Heart right ventricle (tissue), 16 donors: ENCODE results near the gene MFAP2. TPM values are rescaled to one million over a fixed set of nuclear protein-coding genes. Genes with fewer than 3 reads are reported as not detected.

ENCODE experiments used
- ATAC-seq, 8 donors: fragments of 200-7000 bp; cut with Tn5 transposase; one replicate each; pipeline ENCODE4 v1.9.1; 2020; ENCODE audit warnings: mild to moderate bottlenecking in 8 of 8, moderate library complexity in 8 of 8, moderate number of reproducible peaks in 1 of 8
- DNase-seq, 2 donors: peaks; one replicate each; pipeline ENCODE4 v3.0.0-alpha.2; 2020
- H3K27ac ChIP-seq, 10 donors: fragments of 200-600 bp; sonication (generic) in 2 of 10; one replicate each; pipeline versions ENCODE4 v1.5.0 to v1.8.0; 2020 to 2022; ENCODE audit warnings: mild to moderate bottlenecking in 3 of 10
- H3K27me3 ChIP-seq, 7 donors: fragments of 200-600 bp; one replicate each; pipeline ENCODE4 v1.8.0; 2021 to 2022; ENCODE audit warnings: mild to moderate bottlenecking in 2 of 7
- H3K36me3 ChIP-seq, 9 donors: fragments of 200-600 bp; sonication (generic) in 1 of 9; one replicate each; pipeline versions ENCODE4 v1.5.0 to v1.8.0; 2020 to 2022; ENCODE audit warnings: mild to moderate bottlenecking in 2 of 9
- H3K4me1 ChIP-seq, 9 donors: fragments of 200-600 bp; sonication (generic) in 1 of 9; one replicate each; pipeline versions ENCODE4 v1.5.0 to v1.8.0; 2020 to 2022; ENCODE audit warnings: mild to moderate bottlenecking in 4 of 9
- H3K4me3 ChIP-seq, 10 donors: fragments of 200-600 bp; sonication (generic) in 2 of 10; one replicate each; pipeline versions ENCODE4 v1.5.0 to v1.8.0; 2020 to 2022; ENCODE audit warnings: mild to moderate bottlenecking in 7 of 10, moderate library complexity in 2 of 10
- H3K9me3 ChIP-seq, 11 donors: fragments of 200-600 bp in 10 of 11; sonication (generic) in 2 of 11; one replicate each; pipeline versions ENCODE4 v1.5.0 to v1.8.0; 2013 to 2022; ENCODE audit warnings: mild to moderate bottlenecking in 2 of 11, control low read depth in 1 of 11, moderate library complexity in 1 of 11
- CTCF ChIP-seq, 9 donors: fragments of 200-600 bp; sonication (generic) in 2 of 9; IDR thresholded peaks; one replicate each; pipeline versions ENCODE4 v1.5.0 to v1.8.0; 2021 to 2022; ENCODE audit warnings: antibody characterized with exemption in 9 of 9, mild to moderate bottlenecking in 5 of 9, moderate library complexity in 1 of 9
- WGBS, 2 donors: extraction: QIAGEN DNeasy Blood & Tissue Kit; methylation state at CpG; one replicate each; pipeline ENCODE4 v1.1.7; 2013; ENCODE audit warnings: inconsistent platforms in 1 of 2; 5-methylcytosine and 5-hydroxymethylcytosine counted together
- intact Hi-C, 10 donors: fragments of 100-400 bp; cut with DNase I; formaldehyde crosslinking; loops; one replicate each; pipeline versions ENCODE4 v1.11.1 to v1.14.2; 2022
- polyA plus RNA-seq, 2 donors: library from polyadenylated mRNA; stranded (reverse); fragments of 200-250 nt; gene quantifications; one replicate each; pipeline ENCODE4 v1.2.3, GENCODE V29; 2013
- total RNA-seq, 10 donors: library from RNA; stranded (reverse); fragmentation: NEBNext Ultra II Directional in 3 of 10; extraction: Animal tissue kit (Norgen Biotek cat#: 25700) in 3 of 10; gene quantifications; one replicate each; pipeline versions ENCODE4 v1.2.1 to v1.2.4, GENCODE V29; 2021 to 2023
- donor health status: Arrhythmogenic right ventricular cardiomyopathy.
- donor health status: ischemic (EF 13 %, LVEDD 7.1; RV severe dilation, severe dysfunction).
- donor health status: healthy with polysubstance abuse.
- donor health status: DM: no; HTN: yes; CAD: no.
- donor health status: DM: no; HTN: no; CAD: no.
- donor health status: ischemic (EF 25% LVEDD 6.9; RV normal size, moderate dysfunction).
- donor health status: ischemic (EF 25% LVEDD 5.7; RV mildly dilated, moderate dysfunction).
- donor health status: healthy.
- donor health status: DM: yes; HTN: yes; CAD: no.
- donor health status: Ischemic cardiomyopathy.
- donor health status: ischemic (EF 35%, LVEDD 5.7; RV mildly dilated, moderate dysfunction).
- donor health status: nonischemic (EF 11% LVEDD 7.7; RV severe dilation, severe dysfunction).
- donor health status: DM: yes; HTN: yes; CAD: no.
- donor health status: PGD.
- donor health status: ischemic (EF 29% LVEDD 5.4; RV normal size, mild dysfunction).
- donor health status: nonischemic (EF 23%, LVEDD 6.1; RV moderate dilation, normal function).

The MFAP2 gene
- total and polyA plus RNA-seq, 12 donors, result 1.3 to 10.5 (median 2.5) TPM

- WGBS, 2 donors, result 93 to 94% methylated on average over 7 of the region's 7 CpGs
- DNase-seq (no peak), ATAC-seq (no peak)
- Histone ChIP-seq H3K4me3 (no peak overlapping the region), H3K27me3 (no peaks in the 10 kb centered on the region), H3K27ac (no peak overlapping the region), H3K9me3 (no peaks in the 10 kb centered on the region), H3K4me1 (peaks cover 0 to 20% (median 0%) of the 10 kb centered on the region in 9 donors), H3K36me3 (peaks cover 5 to 54% (median 49%) of the 10 kb centered on the region in 9 donors)
- intact Hi-C loops, result no loop called here
- TF ChIP-seq CTCF (IDR thresholded peaks at IDR 0.05), result no peak
These were observed 37.0 kb upstream of the MFAP2 start for GRCh38 chr1:17017435-17017834.

GRCh38 chr1:17016317-17016661, 35.9 kb upstream of the MFAP2 start:
- Histone ChIP-seq H3K36me3 (peaks cover 0 to 42% (median 37%) of the 10 kb centered on the region in 9 donors), H3K4me1 (peaks cover 0 to 27% (median 6%) of the 10 kb centered on the region in 9 donors), H3K27me3 (no peaks in the 10 kb centered on the region), H3K9me3 (no peaks in the 10 kb centered on the region), H3K4me3 (no peak overlapping the region), H3K27ac (no peak overlapping the region)
- WGBS, 2 donors, result 63 to 70% methylated on average over 5 of the region's 5 CpGs
- DNase-seq, result no peak
- TF ChIP-seq CTCF (IDR thresholded peaks at IDR 0.05), result no peak
- no peak for ATAC-seq
- intact Hi-C loops, result no loop called here

GRCh38 chr1:17014671-17015567, 34.5 kb upstream of the MFAP2 start:
- ATAC-seq (no peak), DNase-seq (no peak)
- peaks cover 0 to 29% (median 24%) of the 10 kb centered on the region in 9 donors for H3K36me3 ChIP-seq
- no peak for TF ChIP-seq CTCF (IDR thresholded peaks at IDR 0.05)
- no peaks in the 10 kb centered on the region for H3K9me3 ChIP-seq
- H3K27ac ChIP-seq, result no peak overlapping the region
- no peaks in the 10 kb centered on the region for H3K27me3 ChIP-seq
- 69 to 78% methylated on average over 10 of the region's 10 CpGs for WGBS, 2 donors
- intact Hi-C loops, result loop anchor here in 3 of 10 donors (5.0 kb wide), 3 partner anchors 32 to 53 kb away; partner anchors contain the start of gene SDHB (in 1 of the 3)
- H3K4me1 ChIP-seq, result peaks cover 3 to 40% (median 20%) of the 10 kb centered on the region in 9 donors
- H3K4me3 ChIP-seq, result no peak overlapping the region

- TF ChIP-seq CTCF (IDR thresholded peaks at IDR 0.05), result no peak
- intact Hi-C loops, result loop anchor here in 3 of 10 donors (5.0 kb wide), 3 partner anchors 34 to 51 kb away; partner anchors contain the start of gene SDHB (in 1 of the 3)
- Histone ChIP-seq H3K27me3 (no peaks in the 10 kb centered on the region), H3K4me1 (peaks cover 7 to 51% (median 26%) of the 10 kb centered on the region in 9 donors), H3K36me3 (peaks cover 0 to 16% (median 12%) of the 10 kb centered on the region in 9 donors), H3K4me3 (no peak overlapping the region), H3K27ac (no peak overlapping the region), H3K9me3 (no peaks in the 10 kb centered on the region)
- ATAC-seq (no peak), DNase-seq (no peak)
- 72 to 77% methylated on average over 13 of the region's 13 CpGs for WGBS, 2 donors
These were observed 33.3 kb upstream of the MFAP2 start for GRCh38 chr1:17013491-17014320.
